GM21367 (cell line): ENCODE results near the gene TIMM44.
"Not testable (repeated sequence)": the region's sequence is repeated elsewhere in the genome, so short reads cannot be mapped to it uniquely, and the experiment has no call there.

ENCODE experiments used
- ATAC-seq: cut with Tn5 transposase; IDR thresholded peaks from one replicate; pipeline ENCODE4 v1.9.1; 2021; ENCODE audit not compliant: unreplicated experiment

Gene TIMM44

GRCh38 chr19:7977021-7977722, 33.7 kb upstream of the TIMM44 start:
- no peak for ATAC-seq

- no peak for ATAC-seq
Observed at GRCh38 chr19:7976461-7976860, 33.0 kb upstream of the TIMM44 start.

- no peak for ATAC-seq
Observed at GRCh38 chr19:7975037-7975436, 31.6 kb upstream of the TIMM44 start.

GRCh38 chr19:7973883-7974282, 30.4 kb upstream of the TIMM44 start:
- no peak for ATAC-seq

GRCh38 chr19:7971553-7972520, 28.4 kb upstream of the TIMM44 start:
- no peak for ATAC-seq

- ATAC-seq, result no peak
Observed at GRCh38 chr19:7970716-7971448, 27.4 kb upstream of the TIMM44 start.

- no peak for ATAC-seq
Observed at GRCh38 chr19:7969555-7969939, 26.1 kb upstream of the TIMM44 start.

- ATAC-seq, result no peak
Observed at GRCh38 chr19:7968796-7969554, 25.5 kb upstream of the TIMM44 start.

- no peak for ATAC-seq
Observed at GRCh38 chr19:7968008-7968795, 24.7 kb upstream of the TIMM44 start.

GRCh38 chr19:7965921-7966665, 22.6 kb upstream of the TIMM44 start:
- no peak for ATAC-seq

GRCh38 chr19:7965259-7965841, 21.9 kb upstream of the TIMM44 start:
- no peak for ATAC-seq

- ATAC-seq, result no peak
Observed at GRCh38 chr19:7963566-7963965, 20.1 kb upstream of the TIMM44 start.

- no peak for ATAC-seq
Observed at GRCh38 chr19:7962644-7963268, 19.3 kb upstream of the TIMM44 start.

GRCh38 chr19:7961920-7962626, 18.6 kb upstream of the TIMM44 start:
- ATAC-seq, result no peak

- not testable (repeated sequence) for ATAC-seq
Observed at GRCh38 chr19:7961082-7961481, 17.6 kb upstream of the TIMM44 start.

- ATAC-seq, result no peak
Observed at GRCh38 chr19:7959211-7959610, 15.7 kb upstream of the TIMM44 start.

GRCh38 chr19:7955696-7956095, 12.2 kb upstream of the TIMM44 start:
- ATAC-seq, result no peak

- no peak for ATAC-seq
Observed at GRCh38 chr19:7953576-7953975, 10.1 kb upstream of the TIMM44 start.
